Lung (tissue), 12 donors: ENCODE data around the gene SCARF1. TPM values are rescaled to one million over a fixed set of nuclear protein-coding genes. Genes with fewer than 3 reads are reported as not detected.

Source experiments
- ATAC-seq: fragments of 200-7000 bp; cut with Tn5 transposase; one replicate; pipeline ENCODE4 v1.9.1; 2020; ENCODE audit warnings: moderate number of reproducible peaks; ENCODE audit not compliant: insufficient read depth, low FRiP score
- DNase-seq, 3 donors: peaks; one replicate each; pipeline ENCODE4 v3.0.0-alpha.2; 2013 to 2017
- H3K27ac ChIP-seq, 2 donors: one replicate each; pipeline ENCODE4 v1.5.1; 2013; ENCODE audit warnings: mild to moderate bottlenecking in 2 of 2, moderate library complexity in 2 of 2, control low read depth in 1 of 2, inconsistent platforms in 1 of 2, low read depth in 1 of 2, low read length in 1 of 2
- H3K27me3 ChIP-seq, 3 donors: one replicate each; pipeline ENCODE4 v1.5.1; 2013; ENCODE audit warnings: low read length in 2 of 3; ENCODE audit not compliant: control insufficient read depth in 3 of 3, insufficient read depth in 3 of 3
- H3K36me3 ChIP-seq, 4 donors: one replicate each; pipeline ENCODE4 v1.5.1; 2013; ENCODE audit warnings: low read length in 4 of 4, mild to moderate bottlenecking in 1 of 4, moderate library complexity in 1 of 4; ENCODE audit not compliant: control insufficient read depth in 4 of 4, insufficient read depth in 4 of 4
- H3K4me1 ChIP-seq, 5 donors: one replicate each; pipeline ENCODE4 v1.5.1; 2013; ENCODE audit warnings: low read length in 5 of 5, mild to moderate bottlenecking in 2 of 5, moderate library complexity in 1 of 5; ENCODE audit not compliant: control insufficient read depth in 5 of 5, insufficient read depth in 5 of 5
- H3K4me3 ChIP-seq: one replicate; pipeline ENCODE4 v1.5.1; 2013; ENCODE audit warnings: mild to moderate bottlenecking, control low read depth, moderate library complexity
- H3K9ac ChIP-seq, 2 donors: one replicate each; pipeline ENCODE4 v1.5.1; 2013; ENCODE audit warnings: low read length in 2 of 2, control low read depth in 1 of 2; ENCODE audit not compliant: insufficient read depth in 1 of 2
- H3K9me3 ChIP-seq, 4 donors: one replicate each; pipeline ENCODE4 v1.5.1; 2013; ENCODE audit warnings: low read length in 3 of 4, mild to moderate bottlenecking in 1 of 4, moderate library complexity in 1 of 4; ENCODE audit not compliant: control insufficient read depth in 4 of 4, insufficient read depth in 3 of 4
- WGBS, 2 donors: extraction: QIAGEN DNeasy Blood & Tissue Kit; methylation state at CpG; one replicate each; pipeline ENCODE4 v1.1.7; 2013; 5-methylcytosine and 5-hydroxymethylcytosine counted together
- polyA plus RNA-seq, 2 donors: library from polyadenylated mRNA; stranded (reverse); fragments of 200-250 nt; gene quantifications; one replicate each; pipeline ENCODE4 v1.2.1, GENCODE V29; 2013
- total RNA-seq, 2 donors: library from RNA; depleted of rRNA in 1 of 2; stranded (reverse); fragments of >200 nt in 1 of 2; gene quantifications; one replicate each; pipeline ENCODE4 v1.2.1, GENCODE V29; 2014 to 2021
- TF ChIP-seq, protein P1 (sequence below): IDR thresholded peaks from 2 replicates; pipeline ENCODE4 v1.5.1; 2012; ENCODE audit warnings: mild to moderate bottlenecking; ENCODE audit errors: control extremely low read depth, extremely low read depth
- donor health status: control.
- donor health status: control.
- donor health status: Bipolar disorder and iron deficiency.
- donor health status: healthy.
- donor health status: DM: yes; HTN: yes; CAD: no.

Gene SCARF1
- total and polyA plus RNA-seq, 4 donors: 17.1 to 39.7 (median 29.4) TPM

DNA sequence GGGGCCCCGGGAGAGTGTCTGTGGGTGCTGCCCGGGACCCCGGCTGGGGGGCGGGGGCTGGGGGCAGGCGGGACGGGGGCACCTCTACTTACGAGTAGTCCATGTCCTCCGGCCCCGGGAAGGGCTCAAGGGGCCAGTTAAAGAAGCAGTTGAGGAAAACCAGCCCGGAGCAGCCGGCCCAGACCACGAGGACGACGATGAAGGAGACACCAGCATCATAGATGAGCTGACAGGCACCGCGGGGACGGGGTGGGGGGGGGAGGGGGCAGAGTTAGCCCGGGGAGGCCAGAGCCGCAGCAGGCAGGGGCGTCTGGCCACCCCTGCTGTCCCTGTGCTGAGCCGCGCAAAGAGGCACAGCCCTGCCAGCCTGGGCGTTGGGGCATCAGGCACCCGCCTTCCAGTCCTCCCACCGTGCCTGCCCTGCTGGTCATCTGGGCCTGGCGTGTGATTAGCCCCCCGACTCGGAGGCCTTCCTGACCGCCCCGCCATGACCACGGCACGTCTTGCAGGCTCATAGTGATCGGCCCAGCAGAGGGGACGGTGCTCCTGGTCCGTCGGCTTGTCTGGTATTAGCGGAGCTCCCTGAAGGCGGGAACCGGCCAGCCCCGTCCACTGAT lies 54.0 kb downstream of the SCARF1 start:
- H3K4me3 ChIP-seq: no peak overlapping the region
- H3K36me3 ChIP-seq: peaks cover 0 to 28% (median 0%) of the 10 kb centered on the region in 4 donors
- H3K27me3 ChIP-seq: no peaks in the 10 kb centered on the region
- ATAC-seq: no peak
- no peak overlapping the region for H3K27ac ChIP-seq
- no peak for DNase-seq
- WGBS, 2 donors: 89 to 90% methylated on average over 37 to 40 of the region's 40 CpGs
- peaks cover 0 to 7% (median 0%) of the 10 kb centered on the region in 5 donors for H3K4me1 ChIP-seq
- TF ChIP-seq, protein P1, sequence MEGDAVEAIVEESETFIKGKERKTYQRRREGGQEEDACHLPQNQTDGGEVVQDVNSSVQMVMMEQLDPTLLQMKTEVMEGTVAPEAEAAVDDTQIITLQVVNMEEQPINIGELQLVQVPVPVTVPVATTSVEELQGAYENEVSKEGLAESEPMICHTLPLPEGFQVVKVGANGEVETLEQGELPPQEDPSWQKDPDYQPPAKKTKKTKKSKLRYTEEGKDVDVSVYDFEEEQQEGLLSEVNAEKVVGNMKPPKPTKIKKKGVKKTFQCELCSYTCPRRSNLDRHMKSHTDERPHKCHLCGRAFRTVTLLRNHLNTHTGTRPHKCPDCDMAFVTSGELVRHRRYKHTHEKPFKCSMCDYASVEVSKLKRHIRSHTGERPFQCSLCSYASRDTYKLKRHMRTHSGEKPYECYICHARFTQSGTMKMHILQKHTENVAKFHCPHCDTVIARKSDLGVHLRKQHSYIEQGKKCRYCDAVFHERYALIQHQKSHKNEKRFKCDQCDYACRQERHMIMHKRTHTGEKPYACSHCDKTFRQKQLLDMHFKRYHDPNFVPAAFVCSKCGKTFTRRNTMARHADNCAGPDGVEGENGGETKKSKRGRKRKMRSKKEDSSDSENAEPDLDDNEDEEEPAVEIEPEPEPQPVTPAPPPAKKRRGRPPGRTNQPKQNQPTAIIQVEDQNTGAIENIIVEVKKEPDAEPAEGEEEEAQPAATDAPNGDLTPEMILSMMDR: no peak
- H3K9ac ChIP-seq: no peak overlapping the region
- H3K9me3 ChIP-seq: no peaks in the 10 kb centered on the region

DNA sequence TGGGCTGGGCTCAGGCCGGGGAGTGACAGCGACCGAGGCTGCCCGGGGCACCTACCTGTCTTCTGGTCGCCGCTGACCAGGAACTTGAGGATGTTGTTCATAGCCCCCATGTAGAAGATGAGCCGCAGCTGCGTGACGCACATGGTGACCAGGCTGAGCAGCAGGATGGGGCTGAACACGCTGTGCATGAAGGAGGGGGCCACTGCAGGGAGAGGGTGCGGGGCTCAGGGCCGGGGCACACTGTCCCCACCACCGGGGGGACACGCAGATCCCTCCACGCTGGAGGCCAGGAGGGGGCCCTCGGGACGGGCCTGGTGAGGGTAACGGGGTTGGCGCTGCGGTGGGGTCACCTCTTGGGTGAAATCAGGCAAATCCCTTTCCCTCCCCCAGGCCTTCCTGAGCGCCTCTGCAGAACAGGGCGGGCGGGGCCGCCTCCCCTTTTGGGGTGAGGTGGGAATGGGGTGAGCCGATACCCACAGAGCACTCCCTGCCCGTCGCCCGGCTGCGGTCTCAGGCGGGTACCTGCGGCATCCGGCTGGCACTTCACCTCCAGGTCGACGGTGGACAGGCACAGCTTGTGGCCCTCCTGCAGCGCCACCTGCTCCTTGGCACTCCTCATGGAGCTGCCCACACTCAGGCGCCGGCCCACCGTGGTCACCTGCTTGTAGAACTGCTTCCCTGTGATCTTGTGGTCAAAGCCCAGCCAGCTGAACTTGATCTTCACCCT lies 54.6 kb downstream of the SCARF1 start:
- Histone ChIP-seq H3K4me3 (no peak overlapping the region), H3K36me3 (peaks cover 0 to 30% (median 0%) of the 10 kb centered on the region in 4 donors), H3K9me3 (no peaks in the 10 kb centered on the region), H3K27ac (peak overlapping the region; percentile 21 to 75), H3K4me1 (peaks cover 0 to 7% (median 0%) of the 10 kb centered on the region in 5 donors), H3K27me3 (no peaks in the 10 kb centered on the region), H3K9ac (no peak overlapping the region)
- WGBS, 2 donors: 75 to 85% methylated on average over 30 to 38 of the region's 38 CpGs
- ATAC-seq (no peak), DNase-seq (no peak)
- TF ChIP-seq, protein P1: no peak

DNA sequence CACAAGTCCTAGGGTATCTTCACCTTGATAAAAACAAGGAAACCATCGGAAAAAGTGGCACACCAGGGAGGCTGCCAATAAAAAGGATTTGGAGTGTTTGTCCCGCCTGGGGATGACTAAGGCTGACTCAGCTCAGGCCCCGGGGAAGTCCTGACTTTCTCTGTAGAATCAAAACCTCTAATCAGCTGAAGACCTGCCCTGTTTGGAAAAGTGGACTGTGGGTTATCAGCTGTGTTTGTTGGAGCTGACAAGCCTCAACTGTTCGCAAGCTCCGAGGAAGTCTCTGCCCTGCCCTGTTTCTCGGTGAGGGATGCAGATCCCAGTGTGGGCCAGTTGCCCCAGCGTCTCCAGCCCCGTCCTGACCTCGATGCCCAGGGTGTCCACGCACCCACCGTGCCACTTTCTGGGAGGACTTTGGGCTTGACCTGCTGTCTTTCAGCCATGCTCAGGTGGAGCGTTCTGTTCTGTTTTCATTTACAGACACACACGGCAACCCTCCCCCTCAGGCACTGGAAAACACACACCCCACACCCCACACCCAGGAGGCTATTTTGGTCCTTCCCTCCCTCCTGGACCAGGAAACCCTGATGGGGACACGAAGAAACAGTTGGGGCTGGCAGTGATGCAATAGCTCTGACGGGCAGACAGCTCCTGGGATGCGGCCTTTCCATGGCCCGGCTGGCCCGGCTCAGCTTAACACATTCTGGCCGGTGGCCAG lies 55.3 kb downstream of the SCARF1 start:
- H3K27me3 ChIP-seq: no peaks in the 10 kb centered on the region
- DNase-seq (peak in 1 of 3 donors; percentile 49), ATAC-seq (peak; percentile 50)
- H3K27ac ChIP-seq: peak overlapping the region; percentile 72 to 75
- peaks cover 0 to 33% (median 0%) of the 10 kb centered on the region in 4 donors for H3K36me3 ChIP-seq
- no peaks in the 10 kb centered on the region for H3K9me3 ChIP-seq
- TF ChIP-seq, protein P1: no peak
- whole genome bisulfite sequencing, 2 donors: 30 to 45% methylated on average over 19 of the region's 19 CpGs
- H3K4me1 ChIP-seq: peaks cover 0 to 7% (median 0%) of the 10 kb centered on the region in 5 donors
- H3K9ac ChIP-seq: no peak overlapping the region
- no peak overlapping the region for H3K4me3 ChIP-seq
